ENCODE measurements around the gene BAIAP2.
"Not testable (repeated sequence)": the region's sequence is repeated elsewhere in the genome, so short reads cannot be mapped to it uniquely, and the experiment has no call there.

BAIAP2 gene

DNA sequence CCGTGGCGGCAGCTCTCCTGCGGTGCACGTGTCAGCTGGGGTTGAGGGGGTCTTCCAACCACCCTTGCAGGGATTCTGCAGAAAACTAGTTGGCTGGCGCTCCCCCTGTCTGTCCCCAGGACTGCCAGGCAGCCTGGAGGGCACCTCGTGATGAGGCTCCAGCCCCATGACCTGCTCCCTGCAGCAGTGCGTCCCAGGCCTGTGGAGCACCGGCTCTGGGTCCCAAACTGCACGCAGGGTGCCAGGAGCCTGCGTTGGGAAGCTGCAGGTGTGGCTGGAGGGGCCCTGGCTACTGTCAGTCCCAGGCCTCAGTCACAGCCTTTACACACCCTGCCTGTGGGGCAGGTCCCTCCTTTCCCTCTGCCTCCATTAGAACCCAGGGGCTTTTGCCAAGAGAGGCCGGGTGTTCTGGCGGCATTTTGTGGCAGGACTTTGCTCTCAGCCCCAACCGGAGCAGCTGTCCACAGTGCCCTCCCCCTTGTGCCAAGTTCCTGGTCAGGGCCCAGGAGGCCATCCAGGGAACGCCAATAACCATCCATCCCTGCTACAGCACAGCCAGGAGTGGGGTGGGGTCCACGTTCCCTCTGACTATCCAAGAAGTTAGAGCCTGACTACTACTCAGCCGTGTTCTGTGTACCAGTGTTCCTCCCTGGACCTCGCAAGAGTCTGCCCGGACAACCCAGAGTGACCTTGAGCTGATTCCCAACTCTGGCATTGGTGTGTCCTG, 34.2 kb upstream of the BAIAP2 start:
- DNase-seq: no peak

DNA sequence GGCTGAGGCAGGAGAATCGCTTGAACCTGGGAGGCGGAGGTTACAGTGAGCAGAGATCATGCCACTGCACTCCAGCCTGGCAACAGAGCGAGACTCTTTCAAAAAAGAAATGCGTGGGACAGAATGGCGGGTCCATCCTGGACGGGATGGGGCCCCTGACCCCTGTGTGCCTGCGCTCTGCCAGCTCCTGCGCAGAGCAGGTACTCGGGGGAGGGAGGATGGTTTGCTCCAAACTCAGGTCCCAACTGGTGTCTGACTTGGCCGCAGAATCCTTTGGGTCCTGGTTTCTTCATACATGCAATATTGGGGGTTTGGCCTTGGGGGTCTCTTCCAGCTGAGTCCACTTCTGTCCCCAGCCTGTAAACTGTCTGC, 33.0 kb upstream of the BAIAP2 start:
- DNase-seq: no peak

DNA sequence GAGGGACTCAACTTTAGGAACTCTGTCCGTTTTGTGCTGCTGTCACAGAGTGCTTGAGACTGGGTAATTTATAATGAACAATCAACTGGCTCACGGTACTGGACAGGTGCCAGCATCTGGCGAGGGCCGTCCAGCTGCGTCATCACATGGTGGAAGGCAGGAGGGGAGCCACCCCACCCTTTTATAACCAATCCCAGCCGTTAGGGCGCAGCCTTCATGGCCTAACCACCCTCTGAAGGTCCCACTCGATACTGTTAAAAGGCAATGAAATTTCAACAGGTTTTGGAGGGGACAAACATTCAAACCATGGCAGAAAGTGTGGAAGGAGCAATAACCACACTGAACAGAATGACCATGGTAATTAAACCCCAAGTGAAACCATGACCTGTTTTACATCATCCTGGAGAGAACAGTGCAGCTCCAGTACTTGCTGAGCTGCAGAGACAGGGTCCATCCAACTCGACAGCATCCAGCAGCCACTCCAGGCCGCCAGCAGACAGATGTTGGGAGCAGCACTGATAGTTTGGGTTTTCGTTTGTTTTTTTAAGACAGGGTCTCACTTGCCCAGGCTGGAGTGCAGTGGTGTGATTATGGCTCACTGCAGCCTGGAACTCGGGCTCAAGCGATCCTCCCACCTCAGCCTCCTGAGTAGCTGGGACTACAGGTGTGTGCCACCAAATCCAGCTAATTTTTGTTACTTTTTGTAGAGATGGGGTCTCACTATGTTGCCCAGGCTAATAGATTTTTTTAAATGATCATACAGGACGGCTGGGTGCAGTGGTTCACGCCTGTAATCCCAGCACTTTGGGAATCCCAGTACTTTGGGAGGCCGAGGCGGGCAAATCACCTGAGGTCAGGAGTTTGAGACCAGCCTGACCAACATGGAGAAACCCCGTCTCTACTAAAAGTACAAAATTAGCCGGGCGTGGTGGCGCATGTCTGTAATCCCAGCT, 32.3 kb upstream of the BAIAP2 start:
- DNase-seq: no peak

DNA sequence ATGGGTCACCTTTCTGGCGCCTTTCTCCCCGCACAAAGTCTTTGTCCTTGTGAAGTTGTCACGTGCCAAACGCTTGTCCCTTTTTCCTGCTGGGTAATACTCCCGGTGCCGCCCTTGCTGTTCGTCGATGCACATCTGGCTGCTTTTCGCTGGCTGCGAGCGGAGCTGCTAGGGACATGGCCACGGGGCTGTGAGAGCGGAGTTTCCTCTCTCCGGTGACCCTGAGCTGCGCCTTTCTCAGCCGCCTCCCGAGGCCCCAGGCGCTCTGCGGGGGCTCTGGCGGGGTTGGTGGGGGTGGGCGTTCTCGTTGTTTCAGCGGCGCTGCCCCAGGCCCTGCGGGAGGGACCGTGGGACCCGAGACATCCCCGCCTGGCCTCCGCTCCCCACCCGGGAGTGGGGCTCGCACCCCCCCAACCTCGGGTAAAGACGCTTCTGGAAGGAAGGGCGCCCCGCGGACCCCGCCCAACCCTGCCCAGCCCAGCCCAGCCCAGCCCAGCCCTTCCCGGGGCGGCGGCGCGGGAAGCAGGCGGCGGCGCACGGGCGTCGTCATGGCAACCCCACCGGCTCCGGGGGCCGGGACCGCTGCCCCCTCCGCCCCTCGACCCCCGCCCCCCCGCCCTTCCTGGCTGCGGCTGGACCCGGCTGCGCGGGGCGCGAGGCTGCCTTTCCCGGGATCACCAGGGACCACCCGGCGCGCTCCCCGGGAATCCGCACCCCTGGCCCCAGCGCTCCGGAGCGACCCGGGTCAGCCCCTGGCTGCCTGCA, 31.1 kb upstream of the BAIAP2 start:
- peak in 1 of 2 experiments; percentile 22 for DNase-seq

DNA sequence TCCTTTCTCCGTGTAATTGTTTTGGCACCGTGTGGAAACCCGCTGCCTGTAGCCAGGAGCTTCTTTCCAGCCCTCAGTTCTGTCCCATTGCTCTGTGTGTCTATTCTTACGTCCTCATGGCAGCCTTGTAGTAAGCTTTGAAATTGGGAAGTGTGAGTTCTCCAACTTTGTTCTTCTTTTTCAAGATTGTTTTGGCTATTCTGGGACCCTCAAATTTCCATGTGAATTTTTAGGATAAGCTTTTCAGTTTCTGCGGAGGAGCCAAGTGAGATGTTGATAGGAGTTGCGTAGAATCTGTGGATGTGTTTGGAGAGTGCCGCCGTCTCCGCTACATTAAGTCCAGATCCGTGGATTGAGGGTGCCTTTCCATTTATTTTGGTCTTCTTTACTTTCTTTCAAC, 28.1 kb upstream of the BAIAP2 start:
- no peak for DNase-seq

DNA sequence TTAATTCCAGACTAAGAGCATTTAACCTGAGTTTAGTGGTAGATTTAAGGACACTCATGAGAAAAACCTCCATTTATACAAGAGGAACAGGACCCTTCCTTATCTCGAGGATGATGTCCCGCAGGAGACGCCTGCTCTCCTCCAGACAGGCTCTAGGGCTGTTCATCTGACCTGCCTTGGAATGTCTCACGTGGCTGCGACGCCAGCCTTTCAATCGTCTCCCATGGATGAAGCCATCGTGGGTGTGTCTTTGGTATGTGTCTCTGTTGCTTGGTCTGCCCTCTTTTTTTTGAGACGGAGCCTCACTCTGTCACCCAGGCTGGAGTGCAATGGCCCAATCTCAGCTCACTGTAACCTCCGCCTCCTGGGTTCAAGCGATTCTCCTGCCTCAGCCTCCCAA, 26.8 kb upstream of the BAIAP2 start:
- DNase-seq: no peak

DNA sequence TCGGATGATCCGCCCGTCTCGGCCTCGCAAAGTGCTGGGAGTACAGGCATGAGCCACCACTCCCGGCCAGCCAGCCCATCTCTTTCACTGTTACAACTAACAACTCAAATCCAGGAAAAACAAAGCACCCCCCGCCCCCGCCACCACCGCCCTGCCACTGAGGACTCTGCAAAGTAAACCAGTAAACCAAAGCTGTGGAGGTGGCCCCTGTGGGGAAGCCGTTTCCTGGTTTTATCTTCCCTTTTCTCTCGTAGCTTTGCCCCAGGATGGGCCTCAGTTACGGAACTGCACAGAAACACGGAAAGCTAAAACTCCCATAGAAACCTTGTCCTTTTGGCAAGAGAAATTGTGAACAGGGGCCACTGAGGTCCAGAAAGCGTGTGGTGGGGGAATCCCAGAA, 25.8 kb upstream of the BAIAP2 start:
- peak; percentile 82 to 87 for DNase-seq

DNA sequence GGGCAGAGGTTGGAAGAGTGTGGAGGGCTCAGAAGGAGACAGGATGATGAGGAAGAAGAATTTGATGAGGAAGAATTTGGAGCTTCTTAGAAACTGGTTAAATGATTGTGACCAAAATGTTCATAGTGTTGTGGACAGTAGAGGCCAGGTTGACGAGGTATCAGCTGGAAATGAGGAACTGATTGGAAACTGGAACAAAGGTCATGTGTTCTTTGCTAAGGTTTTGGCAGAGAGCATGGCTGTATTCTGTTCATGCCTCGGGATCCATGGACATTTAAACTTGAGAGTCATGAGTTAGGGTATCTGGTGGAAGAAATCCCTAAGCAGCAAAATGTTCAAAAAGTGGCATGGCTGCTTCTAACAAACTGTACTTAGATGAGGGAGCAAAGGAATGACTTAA, 24.0 kb upstream of the BAIAP2 start:
- DNase-seq: no peak

DNA sequence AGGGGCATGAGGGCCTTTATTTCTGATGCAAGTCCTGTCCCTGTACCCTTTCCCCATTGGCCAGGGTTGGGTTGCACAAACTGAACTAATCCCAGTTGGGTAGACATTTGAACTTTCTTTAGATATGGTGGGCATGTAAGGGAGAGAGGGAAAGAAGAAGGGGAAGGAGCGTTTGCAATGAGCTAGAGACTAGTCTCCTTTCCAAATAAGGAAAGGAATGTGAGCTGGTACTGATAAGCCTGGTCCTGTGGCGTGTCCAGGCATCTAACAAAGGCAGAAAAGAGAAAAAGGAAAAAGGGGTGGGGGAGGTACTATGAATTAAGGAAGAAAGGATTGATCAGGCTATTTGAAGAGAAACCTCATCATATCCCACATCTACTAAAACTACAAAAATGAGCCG, 23.0 kb upstream of the BAIAP2 start:
- no peak for DNase-seq

DNA sequence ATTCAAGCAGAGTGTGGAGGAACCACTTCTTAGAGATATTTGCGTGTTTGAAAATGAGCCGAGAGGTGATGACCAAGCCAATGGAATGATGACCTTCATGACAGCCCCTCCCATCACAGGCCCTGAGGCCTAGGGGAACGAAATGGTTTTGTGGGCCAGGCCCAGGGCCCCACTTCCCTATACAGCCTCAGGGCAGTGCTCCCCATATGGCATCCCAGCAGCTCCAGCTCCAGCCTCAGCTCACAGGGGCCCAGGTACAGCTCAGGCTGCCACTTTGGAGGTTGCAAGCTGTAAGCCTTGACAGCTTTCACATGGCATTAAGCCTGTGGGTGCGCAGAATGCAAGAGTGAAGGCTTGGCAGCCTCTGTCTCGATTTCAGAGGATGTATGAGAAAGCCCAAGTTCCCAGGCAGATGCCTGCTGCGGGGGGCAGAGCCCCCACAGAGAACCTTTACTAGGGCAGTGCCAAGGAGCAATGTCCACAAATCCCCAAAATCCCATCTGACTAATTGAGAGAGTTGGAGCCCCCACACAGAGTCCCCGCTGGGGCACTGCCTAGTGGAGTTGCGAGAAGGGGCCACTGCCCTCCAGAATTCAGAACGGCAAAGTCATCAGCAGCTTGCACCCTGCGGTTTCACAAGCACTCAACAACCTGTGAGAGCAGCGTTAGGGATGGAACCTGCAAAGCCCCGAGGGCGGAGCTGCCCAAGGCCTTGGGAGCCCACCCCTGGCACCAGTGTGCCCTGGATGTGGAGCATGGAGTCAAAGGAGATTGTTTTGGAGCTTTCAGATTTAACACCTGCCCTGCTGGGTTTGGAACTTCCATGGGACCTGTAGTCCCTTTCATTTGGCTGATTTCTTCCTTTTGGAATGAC, 22.1 kb upstream of the BAIAP2 start:
- no peak for DNase-seq

DNA sequence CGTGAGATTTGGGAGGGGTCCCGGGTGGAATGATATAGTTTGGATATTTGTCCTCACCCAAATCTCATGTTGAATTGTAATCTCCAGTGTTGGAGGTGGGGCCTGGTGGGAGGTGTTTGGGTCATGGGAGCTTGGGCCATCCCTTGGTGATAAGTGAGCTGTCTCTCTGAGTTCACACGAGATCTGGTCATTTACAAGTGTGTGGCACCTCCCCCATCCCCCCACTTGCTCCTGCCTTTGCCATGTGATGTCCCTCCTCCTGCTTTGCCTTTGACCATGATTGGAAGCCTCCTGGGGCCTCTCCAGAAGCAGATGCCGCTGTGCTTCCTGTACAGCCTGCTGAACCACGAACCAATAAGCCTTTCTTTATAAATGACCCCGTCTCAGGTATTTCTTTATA, 21.3 kb upstream of the BAIAP2 start:
- DNase-seq: no peak

DNA sequence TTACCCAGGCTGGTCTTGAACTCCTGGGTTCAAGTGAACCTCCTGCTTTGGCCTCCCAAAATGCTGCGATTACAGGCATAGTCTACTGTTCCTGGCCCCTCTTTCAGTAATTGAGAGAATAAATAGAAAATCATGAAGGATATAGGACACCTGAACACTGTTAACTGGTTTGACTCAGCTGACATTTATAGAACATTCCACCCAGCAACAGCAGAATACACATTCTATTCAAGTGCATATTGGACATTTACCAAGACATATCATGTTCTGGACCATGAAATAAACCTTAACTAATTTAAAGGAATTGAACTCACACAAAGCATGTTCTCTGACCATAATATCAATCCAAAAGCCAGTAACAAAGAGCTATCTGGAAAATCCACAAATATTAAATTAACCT, 19.8 kb upstream of the BAIAP2 start:
- no peak for DNase-seq

DNA sequence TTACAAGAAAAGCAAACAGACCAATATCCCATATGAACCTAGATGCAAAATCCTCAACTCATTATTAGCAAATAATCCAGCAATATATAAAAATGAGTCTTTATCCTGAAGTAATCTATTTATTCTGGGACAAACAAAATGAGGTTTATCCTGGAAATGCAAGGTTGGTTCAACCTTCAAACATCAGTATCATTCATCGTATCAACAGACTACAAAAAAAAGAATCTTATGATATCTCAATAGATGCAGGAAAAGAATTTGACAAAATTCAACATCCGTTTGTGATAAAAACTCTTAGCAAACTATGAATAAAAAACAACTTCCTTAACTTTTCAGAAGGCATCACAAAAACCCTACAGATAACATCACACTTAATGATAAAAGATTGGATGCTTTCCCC, 18.4 kb upstream of the BAIAP2 start:
- DNase-seq: no peak

DNA sequence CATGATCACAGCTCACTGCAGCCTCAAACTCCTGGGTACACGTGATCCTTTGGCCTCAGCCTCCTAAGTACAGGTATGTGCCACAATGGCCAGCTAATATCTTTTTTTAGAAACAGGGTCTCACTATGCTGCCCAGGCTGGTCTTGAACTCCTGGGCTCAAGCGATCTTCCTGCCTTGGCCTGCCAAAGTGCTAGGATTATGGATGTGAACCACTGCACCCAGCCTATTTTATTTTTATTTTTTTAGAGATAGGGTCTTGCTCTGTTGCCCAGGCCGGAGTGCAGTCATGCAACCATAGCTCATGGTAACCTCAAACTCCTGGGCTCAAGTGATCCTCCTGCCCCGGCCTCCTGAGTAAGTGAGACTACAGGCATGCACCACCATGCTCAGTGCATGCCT, 17.6 kb upstream of the BAIAP2 start:
- not testable (repeated sequence) for DNase-seq

DNA sequence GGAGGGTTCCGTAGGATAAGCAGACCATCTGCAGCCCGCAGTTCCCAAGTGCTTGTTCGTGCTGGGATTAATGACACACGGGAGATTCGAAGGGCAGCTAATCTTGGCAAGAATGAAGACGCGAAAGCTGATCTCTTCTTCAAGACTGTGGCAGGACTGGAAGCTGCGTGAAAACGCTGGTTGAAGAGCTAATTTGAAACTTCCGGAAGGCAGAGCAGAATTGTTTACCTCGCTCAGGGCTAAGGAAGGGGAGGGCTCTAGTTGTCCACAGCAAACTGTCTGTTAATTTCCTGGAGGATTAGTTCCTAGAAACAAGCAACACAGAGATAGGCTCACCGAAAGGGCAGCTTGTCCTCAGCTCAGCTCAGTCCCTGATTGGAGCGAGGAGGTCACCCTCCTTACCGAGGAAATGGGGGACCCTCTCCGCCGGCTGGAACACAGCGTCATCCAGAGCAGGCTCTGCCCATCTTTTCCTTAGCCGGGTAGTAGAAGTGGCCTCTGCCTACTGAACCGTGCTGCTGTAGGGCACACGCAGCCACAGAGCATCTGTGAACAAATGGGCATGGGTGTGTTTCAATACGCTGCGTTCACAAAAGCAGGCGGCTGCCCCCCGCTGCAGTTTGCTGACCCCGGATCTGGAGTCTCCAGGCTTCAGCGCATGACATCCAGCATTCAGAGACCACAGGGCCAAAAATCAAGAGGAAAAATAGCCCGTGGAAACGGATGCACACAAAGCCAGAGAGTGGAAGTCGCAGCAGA, 16.7 kb upstream of the BAIAP2 start:
- DNase-seq: peak; percentile 80 to 83

DNA sequence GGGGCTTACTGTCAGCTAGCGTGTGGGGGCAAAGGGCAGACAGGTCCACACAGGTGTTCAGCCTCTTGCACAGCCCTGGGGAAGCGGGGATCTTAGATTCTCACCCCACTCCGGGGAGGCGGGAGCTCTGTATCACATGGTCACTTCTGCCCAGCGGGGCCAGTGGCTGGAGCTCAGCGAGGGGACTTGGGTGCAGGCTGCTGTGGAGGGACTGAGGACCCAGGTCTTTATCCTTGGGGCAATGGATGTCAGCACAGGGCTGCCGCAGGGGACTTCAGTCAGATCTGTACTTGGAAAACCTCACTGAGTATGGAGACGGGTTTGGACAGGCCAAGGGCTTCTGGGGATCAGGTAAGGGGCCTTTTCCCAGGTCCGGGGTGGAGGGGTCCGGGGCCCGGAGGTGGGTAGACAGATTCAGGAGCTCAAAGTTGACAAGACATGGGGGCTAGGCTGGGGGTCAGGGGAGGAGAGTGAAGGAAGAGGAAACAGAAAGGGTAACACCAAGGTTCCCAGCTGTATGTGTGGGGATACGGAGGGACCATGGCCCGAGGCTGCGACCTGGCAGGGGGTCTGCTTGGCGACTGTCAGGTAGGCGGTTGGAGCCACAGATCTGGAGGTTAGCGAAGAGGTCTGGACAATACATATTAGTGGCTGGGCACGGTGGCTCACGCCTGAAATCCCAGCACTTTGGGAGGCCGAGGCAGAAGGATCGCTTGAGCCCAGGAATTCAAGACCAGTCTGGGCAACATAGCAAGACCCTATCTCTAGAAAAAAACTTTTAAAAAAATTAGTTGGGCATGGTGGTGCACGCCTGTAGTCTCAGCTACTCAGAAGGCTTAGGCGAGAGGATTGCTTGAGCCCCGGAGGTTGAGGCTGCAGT, 15.1 kb upstream of the BAIAP2 start:
- no peak for DNase-seq

DNA sequence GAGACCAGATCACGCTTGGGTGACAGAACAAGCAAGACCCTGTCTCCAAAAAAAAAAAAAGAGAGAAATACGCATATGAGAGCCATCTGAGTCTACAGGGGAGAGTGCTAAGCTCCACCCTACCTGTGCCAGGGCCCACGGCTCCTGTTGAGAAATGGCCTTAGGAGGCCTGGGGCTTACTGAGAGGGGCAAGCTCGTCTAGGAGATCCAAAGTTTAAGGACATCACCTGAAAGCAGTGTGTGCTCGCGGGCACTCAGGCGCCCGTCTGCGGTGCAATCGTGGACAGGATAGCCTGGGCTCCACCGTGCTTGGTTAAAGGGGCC, 14.5 kb upstream of the BAIAP2 start:
- no peak for DNase-seq

DNA sequence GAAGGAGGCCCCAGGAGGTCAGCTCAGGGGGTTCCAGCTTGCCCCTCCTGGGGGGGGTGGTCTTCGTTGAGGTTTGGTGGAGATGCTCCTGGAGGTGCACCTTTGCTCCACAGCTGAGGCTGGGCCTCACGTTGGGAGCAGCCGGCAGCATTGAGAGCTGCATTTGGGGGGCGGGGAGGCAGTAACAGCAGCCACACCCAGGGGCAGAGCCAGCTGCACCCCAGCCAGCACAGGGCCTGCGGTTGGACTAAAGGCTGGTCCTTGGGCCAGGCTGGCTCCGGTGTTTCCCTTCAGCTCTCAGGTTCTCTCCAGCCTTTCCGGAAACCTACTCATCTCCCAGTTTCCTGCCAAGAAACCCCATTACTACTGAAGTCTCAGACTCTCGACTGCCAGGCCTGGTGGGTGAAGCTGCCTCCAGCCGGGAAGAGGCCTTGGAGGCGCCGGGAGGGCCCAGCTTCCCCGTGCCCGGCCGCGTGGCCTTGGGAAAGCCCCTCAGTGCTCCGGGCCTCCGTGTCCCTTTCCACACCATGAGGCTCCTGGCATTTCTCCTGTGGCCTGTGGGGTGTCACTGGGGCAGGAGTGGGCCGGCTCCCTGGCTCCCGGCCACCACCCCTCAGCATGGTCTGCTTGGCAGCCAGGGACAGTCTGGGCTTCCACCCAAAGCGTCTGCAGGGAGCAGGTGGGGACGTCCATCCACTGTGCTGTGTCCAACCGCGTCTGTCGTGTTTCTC, 14.0 kb upstream of the BAIAP2 start:
- no peak for DNase-seq

DNA sequence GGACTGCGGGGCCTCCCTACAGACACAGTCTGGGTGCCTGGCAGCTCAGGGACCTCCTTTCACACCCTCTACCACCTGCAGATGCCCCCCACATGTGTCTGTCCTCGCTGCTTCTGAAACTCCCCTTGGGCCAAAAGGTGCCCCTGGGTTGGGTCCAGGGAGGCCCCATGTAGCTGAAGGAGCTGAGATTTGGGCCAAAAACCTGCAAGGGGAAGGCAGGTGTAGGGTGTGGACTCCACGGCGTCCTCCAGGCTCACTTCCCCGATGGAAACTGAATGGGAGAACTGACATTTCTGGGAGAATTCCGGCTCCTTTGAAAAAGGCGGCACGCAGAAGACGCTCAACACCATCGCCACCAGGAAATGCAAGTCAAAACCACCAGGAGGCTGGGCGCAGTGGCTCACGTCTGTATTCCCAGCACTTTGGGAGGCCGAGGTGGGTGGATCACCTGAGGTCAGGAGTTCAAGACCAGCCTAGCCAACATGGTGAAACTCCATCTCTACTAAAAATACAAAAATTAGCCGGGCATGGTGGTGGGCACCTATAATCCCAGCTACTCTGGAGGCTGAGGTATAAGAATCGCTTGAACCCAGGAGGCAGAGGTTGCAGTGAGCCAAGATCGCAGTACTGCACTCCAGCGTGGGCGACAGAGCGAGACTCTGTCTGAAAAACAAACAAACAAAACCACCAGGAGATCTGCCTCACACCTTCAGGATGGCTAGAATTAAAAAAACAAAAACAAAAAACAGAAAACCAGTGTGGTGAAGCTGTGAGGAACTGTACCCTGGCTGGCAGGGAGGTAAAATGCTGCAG, 13.2 kb upstream of the BAIAP2 start:
- DNase-seq: no peak

All from Kasumi-1 (cell line).